GM10248 (cell line): ENCODE measurements around the gene PTBP3.

Experiments used
- CTCF ChIA-PET: fragments of 300-600 bp; sonication (Branson Sonifier 250); formaldehyde crosslinking; extraction: SDS; loops from one replicate; lab custom pipeline; 2021; ENCODE audit warnings: antibody characterized with exemption; lab: Yijun Ruan, JAX
- POLR2A ChIA-PET: fragments of 350-650 bp; sonication (Branson Sonifier 250); formaldehyde crosslinking; extraction: SDS; loops from one replicate; lab custom pipeline; 2020; ENCODE audit warnings: antibody characterized with exemption; lab: Yijun Ruan, JAX
- DNase-seq: peaks from one replicate; pipeline ENCODE4 v3.0.0; 2012; ENCODE audit errors: extremely low spot score
- CTCF ChIP-seq: IDR thresholded peaks from 2 replicates; pipeline ENCODE4 v1.5.1; 2012; ENCODE audit warnings: mild to moderate bottlenecking, low read depth; ENCODE audit errors: extremely low read depth, missing control alignments, control extremely low read depth

Gene PTBP3

DNA sequence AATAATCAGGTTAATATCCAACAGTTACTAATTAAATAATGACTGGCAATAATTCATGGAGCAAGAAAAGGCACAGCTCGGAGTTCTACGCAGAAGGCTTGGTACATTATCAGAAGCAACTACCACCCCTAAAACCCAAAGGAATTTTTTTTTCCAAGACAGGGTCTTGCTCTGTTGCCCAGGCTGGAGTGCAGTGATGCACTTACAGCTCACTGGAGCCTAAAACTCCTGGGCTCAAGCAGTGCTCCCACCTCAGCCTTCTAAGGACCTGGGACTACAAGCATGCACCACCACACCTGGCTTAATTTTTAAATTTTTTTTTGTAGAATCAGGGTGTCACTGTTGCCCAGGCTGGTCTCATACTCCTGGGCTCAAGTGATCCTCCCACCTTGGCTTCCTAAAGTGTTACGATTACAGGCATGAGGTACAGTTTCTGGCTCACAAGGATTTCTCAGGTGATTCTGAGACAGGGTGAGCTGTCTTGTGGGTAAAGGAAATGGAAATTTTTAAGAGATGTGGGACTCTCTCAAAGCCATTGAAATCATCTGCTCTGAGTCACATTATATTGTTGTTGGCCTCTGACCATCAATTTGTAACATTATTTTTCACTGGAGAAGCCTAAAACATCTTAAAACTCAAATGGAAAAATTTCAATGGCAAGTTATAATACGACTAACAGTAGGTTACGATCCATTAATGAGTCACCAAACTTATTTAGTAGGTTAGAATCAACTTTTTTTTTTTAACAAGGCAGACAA lies 26.8 kb upstream of the PTBP3 start:
- TF ChIP-seq CTCF: no peak
- ChIA-PET POLR2A (no interaction called here), CTCF (interaction anchor here (1.0 to 4.6 kb wide), 18 partner anchors 10 to 601 kb away, joined by 3 to 79 read pairs (median 8); partner anchors contain the start of gene HSDL2)
- no peak for DNase-seq

GRCh38 chr9:112355427-112355897 lies 22.0 kb upstream of the PTBP3 start:
- CTCF ChIA-PET: interaction anchor here (0.6 to 3.7 kb wide), 4 partner anchors 11 to 741 kb away, joined by 3 to 11 read pairs (median 4); no protein-coding TSS in a partner anchor
- DNase-seq: peak; percentile 29
- POLR2A ChIA-PET: interaction anchor here (0.6 to 0.7 kb wide), 2 partner anchors 33 to 446 kb away, joined by 3 to 8 read pairs; no protein-coding TSS in a partner anchor
- TF ChIP-seq CTCF: no peak

DNA sequence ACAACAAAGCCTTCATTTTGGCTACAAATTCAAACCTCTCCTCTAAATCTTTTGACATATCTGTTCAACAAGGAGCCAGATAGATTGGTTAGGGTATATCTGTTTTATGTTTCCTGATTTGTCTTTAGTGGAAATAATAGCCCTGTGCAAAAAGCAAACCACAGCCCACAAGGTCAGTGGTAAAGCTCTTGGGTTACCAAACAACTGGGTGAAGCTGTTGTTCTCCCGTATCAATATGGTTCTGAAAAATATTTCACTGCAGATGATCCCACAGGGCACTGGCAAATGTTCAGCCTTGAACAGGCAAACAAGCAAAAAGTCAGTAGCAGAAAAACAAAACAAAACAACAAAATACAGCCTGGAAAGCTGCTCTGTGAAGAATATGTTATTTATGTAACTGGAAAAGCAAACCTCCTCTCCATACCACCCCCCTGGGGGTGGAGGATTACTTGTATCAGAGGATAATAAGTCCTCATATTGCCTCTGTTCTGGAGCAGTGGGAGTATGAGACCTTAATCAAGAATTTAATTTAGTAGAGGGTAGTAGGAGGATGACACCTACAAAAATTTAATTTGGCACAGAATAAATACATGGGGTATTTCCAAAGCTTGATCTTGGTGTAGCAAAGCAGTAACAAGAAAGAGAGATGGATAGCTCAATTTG lies 20.8 kb upstream of the PTBP3 start:
- POLR2A ChIA-PET: no interaction called here
- CTCF ChIA-PET: interaction anchor here (0.8 to 1.2 kb wide), 2 partner anchors 15 to 461 kb away, joined by 3 read pairs; no protein-coding TSS in a partner anchor
- TF ChIP-seq CTCF: no peak

DNA sequence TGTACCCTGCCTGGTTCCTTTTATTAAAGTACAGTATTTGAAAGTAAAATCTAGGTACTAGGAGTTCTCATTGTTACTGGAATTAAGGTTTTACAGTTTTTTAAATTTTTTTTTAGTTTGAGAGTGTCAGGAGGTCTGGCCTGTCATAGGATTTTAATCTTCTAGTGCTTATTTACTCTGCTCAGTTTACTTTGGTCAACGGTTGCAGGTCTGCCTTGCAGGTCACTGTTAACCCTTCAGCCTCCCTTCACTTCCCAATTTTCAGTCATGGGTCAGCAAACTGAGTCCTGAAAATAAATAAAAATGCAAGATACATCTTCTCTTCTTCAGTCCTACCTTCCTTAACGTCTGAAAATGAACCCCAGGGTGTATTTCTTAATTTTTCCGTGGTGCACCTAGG lies 18.8 kb upstream of the PTBP3 start:
- no peak for TF ChIP-seq CTCF
- CTCF ChIA-PET: interaction anchor here (0.7 to 3.2 kb wide), 2 partner anchors 9 to 10 kb away, joined by 3 to 19 read pairs; no protein-coding TSS in a partner anchor
- no peak for DNase-seq
- POLR2A ChIA-PET: no interaction called here

More for the DNA sequence above, 20.8 kb upstream of the PTBP3 start:
- DNase-seq: no peak

- DNase-seq: no peak
- POLR2A ChIA-PET: no interaction called here
- CTCF ChIA-PET: interaction anchor here (0.7 to 3.2 kb wide), 3 partner anchors 9 to 253 kb away, joined by 3 to 19 read pairs (median 3); no protein-coding TSS in a partner anchor
- no peak for TF ChIP-seq CTCF
Measured at GRCh38 chr9:112351184-112351583, 17.8 kb upstream of the PTBP3 start.

GRCh38 chr9:112349008-112349333 lies 15.6 kb upstream of the PTBP3 start:
- no peak for TF ChIP-seq CTCF
- no peak for DNase-seq
- CTCF ChIA-PET: interaction anchor here (3.2 kb wide), 1 partner anchor 12 kb away, joined by 19 read pairs; no protein-coding TSS in a partner anchor
- POLR2A ChIA-PET: no interaction called here
